Keratinocyte (primary cell): ENCODE results near the gene LMNA. TPM values are rescaled to one million over a fixed set of nuclear protein-coding genes. Genes with fewer than 3 reads are reported as not detected.

ENCODE experiments used
- DNase-seq: peaks from one replicate; pipeline ENCODE4 v3.0.0-alpha.2; 2011; ENCODE audit warnings: low read depth, missing footprints, low spot score
- FAIRE-seq: peaks from 2 replicates; lab custom pipeline; 2011; peaks lifted over from hg19 to GRCh38; lab: Jason Lieb, UNC
- H2AFZ ChIP-seq: 2 replicates; pipeline ENCODE4 v1.6.0; 2012; ENCODE audit warnings: low read length, control low read depth, inconsistent platforms; ENCODE audit not compliant: control insufficient read depth
- H3K27ac ChIP-seq: 2 replicates; pipeline ENCODE4 v1.5.1; 2011; ENCODE audit warnings: low read length; ENCODE audit not compliant: control insufficient read depth, insufficient read depth
- H3K27me3 ChIP-seq: 3 replicates; pipeline ENCODE4 v1.6.0; 2011; ENCODE audit warnings: low read length; ENCODE audit not compliant: control insufficient read depth, insufficient read depth; ENCODE audit errors: extremely low read depth
- H3K36me3 ChIP-seq, 2 experiments: 2 replicates in 1 of 2; 3 replicates in 1 of 2; pipeline ENCODE4 v1.5.1; 2011; ENCODE audit warnings: low read length in 2 of 2, mild to moderate bottlenecking in 1 of 2; ENCODE audit not compliant: control insufficient read depth in 2 of 2, insufficient read depth in 2 of 2; ENCODE audit errors: extremely low read depth in 1 of 2
- H3K4me1 ChIP-seq: 3 replicates; pipeline ENCODE4 v1.5.1; 2011; ENCODE audit warnings: low read length; ENCODE audit not compliant: control insufficient read depth, insufficient read depth; ENCODE audit errors: extremely low read depth
- H3K4me2 ChIP-seq: 3 replicates; pipeline ENCODE4 v1.6.0; 2011; ENCODE audit warnings: low read depth, low read length; ENCODE audit not compliant: control insufficient read depth, insufficient read depth; ENCODE audit errors: extremely low read depth
- H3K4me3 ChIP-seq, 3 experiments: fragments of 200-600 bp in 1 of 3; sonication (generic) in 1 of 3; 2 replicates in 2 of 3; 3 replicates in 1 of 3; pipeline ENCODE4 v1.5.1; 2011 to 2016; ENCODE audit warnings: low read length in 3 of 3, mild to moderate bottlenecking in 3 of 3, control low read depth in 2 of 3, inconsistent platforms in 1 of 3, low read depth in 1 of 3, mixed read lengths in 1 of 3, mixed run types in 1 of 3, moderate library complexity in 1 of 3; ENCODE audit not compliant: control insufficient read depth in 2 of 3, insufficient read depth in 2 of 3; ENCODE audit errors: extremely low read depth in 1 of 3
- H3K79me2 ChIP-seq: 2 replicates; pipeline ENCODE4 v1.6.0; 2012; ENCODE audit warnings: low read length; ENCODE audit not compliant: control insufficient read depth, insufficient read depth
- H3K9ac ChIP-seq: 3 replicates; pipeline ENCODE4 v1.6.0; 2011; ENCODE audit warnings: low read length; ENCODE audit not compliant: control insufficient read depth, insufficient read depth; ENCODE audit errors: extremely low read depth
- H3K9me1 ChIP-seq: 3 replicates; pipeline ENCODE4 v1.6.0; 2011; ENCODE audit warnings: low read length; ENCODE audit not compliant: control insufficient read depth, insufficient read depth; ENCODE audit errors: extremely low read depth
- H3K9me3 ChIP-seq: 2 replicates; pipeline ENCODE4 v1.5.1; 2012; ENCODE audit warnings: low read depth, low read length; ENCODE audit not compliant: control insufficient read depth
- H4K20me1 ChIP-seq: 3 replicates; pipeline ENCODE4 v1.6.0; 2011; ENCODE audit warnings: low read length; ENCODE audit not compliant: control insufficient read depth, insufficient read depth; ENCODE audit errors: extremely low read depth
- CTCF ChIP-seq, 3 experiments: IDR thresholded peaks in 1 of 3; conservative IDR thresholded peaks in 1 of 3; optimal IDR thresholded peaks in 1 of 3; 2 replicates in 2 of 3; 3 replicates in 1 of 3; pipeline versions ENCODE3 to v1.5.1; 2011; ENCODE audit warnings: low read length in 3 of 3, mild to moderate bottlenecking in 3 of 3, moderate library complexity in 2 of 3, control low read depth in 1 of 3, inconsistent platforms in 1 of 3; ENCODE audit not compliant: insufficient read depth in 2 of 3; ENCODE audit errors: extremely low read depth in 1 of 3
- EZH2 ChIP-seq: IDR thresholded peaks from one replicate; pipeline ENCODE4 v1.6.1; 2012; ENCODE audit warnings: inconsistent platforms, mild to moderate bottlenecking, low read length, moderate library complexity
- dilution Hi-C: fragments of 300-500 bp; cut with MboI; formaldehyde crosslinking; loops from one replicate; pipeline ENCODE4 v1.7.0; 2020; ENCODE audit warnings: low sequenced_read_pairs; ENCODE audit not compliant: extremely low pct_ligation_motif_present
- polyA plus RNA-seq, 5 experiments: library from polyadenylated mRNA; depleted of rRNA in 3 of 5; stranded (reverse) in 3 of 5; stranded (forward) in 1 of 5; unstranded in 1 of 5; fragments of >200 nt; gene quantifications; 1 replicate in 1 of 5; 2 replicates in 3 of 5; 3 replicates in 1 of 5; pipeline versions ENCODE4 v1.2.1 to v1.2.3, GENCODE V29; 2011 to 2012; ENCODE audit warnings: missing spikeins in 2 of 5, low read depth in 1 of 5, low replicate concordance in 1 of 5

LMNA gene
- polyA plus RNA-seq, 1 donor (not counting 4 experiments of a cell fraction or from before 2014, with no cell fraction given): 444 TPM

DNA sequence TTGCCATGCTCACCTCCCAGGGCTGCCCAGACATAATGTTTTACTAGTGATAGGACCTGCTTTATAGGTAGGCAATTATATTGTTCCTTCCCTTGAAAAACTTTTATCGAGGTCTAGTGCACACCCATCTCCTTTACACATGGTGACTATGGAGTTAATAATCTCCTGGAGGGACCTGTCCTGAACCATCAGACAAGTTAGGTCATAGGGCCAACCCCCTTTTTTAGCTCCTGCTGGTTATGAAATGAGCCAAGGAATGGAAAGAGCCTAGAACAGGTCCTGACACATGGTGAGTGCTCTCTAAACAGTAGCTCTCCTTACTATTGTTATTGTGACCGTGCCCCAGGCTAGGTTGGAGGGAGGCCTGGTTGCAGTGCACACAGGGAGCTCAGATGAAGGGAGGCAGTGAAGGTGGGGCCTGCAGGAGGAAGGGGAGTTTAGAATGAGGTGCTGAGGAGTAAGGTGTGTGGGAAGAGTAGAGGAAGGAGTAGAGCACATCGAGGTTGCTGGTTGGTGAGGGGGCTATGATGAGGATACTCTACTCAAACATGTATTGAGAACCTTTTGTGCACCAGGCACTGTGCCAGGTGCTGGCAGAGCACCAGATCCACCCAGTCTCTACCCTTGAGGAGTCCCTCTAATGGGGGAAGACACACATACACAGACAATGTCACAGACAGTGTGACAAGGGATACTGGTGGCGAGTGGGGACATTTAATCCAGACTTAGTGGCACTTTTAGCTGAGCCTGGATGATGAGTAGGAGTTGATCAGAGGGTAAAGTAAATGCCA is 14.1 kb upstream of the LMNA start:
- peak overlapping the region; percentile 31 for H3K4me2 ChIP-seq
- peaks cover 72% of the 10 kb centered on the region for H3K4me1 ChIP-seq
- H2AFZ ChIP-seq: no peak overlapping the region
- DNase-seq (no peak), FAIRE-seq (no peak)
- H3K79me2 ChIP-seq: peaks cover 2% of the 10 kb centered on the region
- H3K9me1 ChIP-seq: peaks cover 2% of the 10 kb centered on the region
- H3K9ac ChIP-seq: no peak overlapping the region
- H3K4me3 ChIP-seq: no peak overlapping the region
- no peaks in the 10 kb centered on the region for H3K27me3 ChIP-seq
- dilution Hi-C loops: no loop called here
- H4K20me1 ChIP-seq: no peaks in the 10 kb centered on the region
- H3K36me3 ChIP-seq: no peaks in the 10 kb centered on the region
- H3K27ac ChIP-seq: no peak overlapping the region
- TF ChIP-seq EZH2 (no peak), CTCF (optimal IDR thresholded peaks at IDR 0.05 in 1 of 3, IDR thresholded peaks at IDR 0.05 in 1 of 3, conservative IDR thresholded peaks at IDR 0.05 in 1 of 3; ENCODE audit: extremely low read depth in 1 of 3, insufficient read depth in 2 of 3, low read length in 3 of 3) (no peak)
- no peaks in the 10 kb centered on the region for H3K9me3 ChIP-seq

- TF ChIP-seq CTCF (optimal IDR thresholded peaks at IDR 0.05 in 1 of 3, IDR thresholded peaks at IDR 0.05 in 1 of 3, conservative IDR thresholded peaks at IDR 0.05 in 1 of 3; ENCODE audit: extremely low read depth in 1 of 3, insufficient read depth in 2 of 3, low read length in 3 of 3) (no peak), EZH2 (no peak)
- no peaks in the 10 kb centered on the region for H3K27me3 ChIP-seq
- H3K79me2 ChIP-seq: peaks cover 2% of the 10 kb centered on the region
- no peak overlapping the region for H2AFZ ChIP-seq
- no peak overlapping the region for H3K4me3 ChIP-seq
- dilution Hi-C loops: no loop called here
- H3K36me3 ChIP-seq: no peaks in the 10 kb centered on the region
- DNase-seq: no peak
- no peaks in the 10 kb centered on the region for H4K20me1 ChIP-seq
- peak overlapping the region; percentile 2 for H3K4me2 ChIP-seq
- H3K4me1 ChIP-seq: peaks cover 71% of the 10 kb centered on the region
- no peak overlapping the region for H3K27ac ChIP-seq
- H3K9me3 ChIP-seq: no peaks in the 10 kb centered on the region
- peaks cover 2% of the 10 kb centered on the region for H3K9me1 ChIP-seq
- no peak for FAIRE-seq
- H3K9ac ChIP-seq: no peak overlapping the region
These were observed 12.6 kb upstream of the LMNA start for GRCh38 chr1:156101880-156102279.
